WTC11 (cell line): ENCODE measurements around the gene RPL36AL. TPM values are rescaled to one million over a fixed set of nuclear protein-coding genes. Genes with fewer than 3 reads are reported as not detected.

Experiments
- ATAC-seq: fragments of 200-7000 bp; cut with Tn5 transposase; 2 replicates; pipeline ENCODE4 v1.10.0; 2021; ENCODE audit warnings: mild to moderate bottlenecking, moderate library complexity
- CTCF ChIA-PET: fragments of 300-600 bp; sonication (Branson Sonifier 250); formaldehyde crosslinking; loops from one replicate; lab custom pipeline; 2021; ENCODE audit warnings: antibody characterized with exemption; lab: Charles Lee
- POLR2A ChIA-PET: fragments of 350-600 bp; sonication (Branson Sonifier 250); formaldehyde crosslinking; loops from one replicate; lab custom pipeline; 2021; ENCODE audit warnings: antibody characterized with exemption; lab: Charles Lee
- DNase-seq: peaks from one replicate; pipeline ENCODE4 v3.0.0; 2021; ENCODE audit warnings: low spot score
- H3K27ac Mint-ChIP-seq: 2 replicates; pipeline ENCODE4 v1.8.0; 2021; ENCODE audit warnings: mixed read lengths
- H3K27me3 Mint-ChIP-seq: 2 replicates; pipeline ENCODE4 v1.8.0; 2021; ENCODE audit warnings: low read depth, mild to moderate bottlenecking, moderate library complexity, mixed read lengths
- H3K36me3 Mint-ChIP-seq: 2 replicates; pipeline ENCODE4 v1.8.0; 2021; ENCODE audit warnings: mixed read lengths
- H3K4me1 Mint-ChIP-seq: 2 replicates; pipeline ENCODE4 v1.8.0; 2022; ENCODE audit warnings: mixed read lengths
- H3K4me3 Mint-ChIP-seq: 2 replicates; pipeline ENCODE4 v1.8.0; 2021; ENCODE audit warnings: mild to moderate bottlenecking, moderate library complexity, mixed read lengths
- H3K9me3 Mint-ChIP-seq: 2 replicates; pipeline ENCODE4 v1.8.0; 2021; ENCODE audit warnings: mixed read lengths
- ATF1 ChIP-seq: sonication (generic); formaldehyde crosslinking; IDR thresholded peaks from 2 replicates; pipeline ENCODE4 v1.8.1; 2023; ENCODE audit warnings: mild to moderate bottlenecking, moderate library complexity, missing genetic modification reagents
- ATF2 ChIP-seq: sonication (generic); formaldehyde crosslinking; IDR thresholded peaks from 2 replicates; pipeline ENCODE4 v1.8.1; 2022; ENCODE audit warnings: low read depth, missing genetic modification reagents, borderline replicate concordance
- CREB1 ChIP-seq: sonication (generic); formaldehyde crosslinking; IDR thresholded peaks from 2 replicates; pipeline ENCODE4 v1.8.0; 2023; ENCODE audit warnings: mild to moderate bottlenecking, missing genetic modification reagents
- FOXK1 ChIP-seq: sonication (generic); formaldehyde crosslinking; IDR thresholded peaks from 2 replicates; pipeline ENCODE4 v1.8.0; 2022; ENCODE audit warnings: mild to moderate bottlenecking, moderate library complexity, missing genetic modification reagents
- FOXP4 ChIP-seq: sonication (generic); formaldehyde crosslinking; IDR thresholded peaks from 2 replicates; pipeline ENCODE4 v1.8.0; 2022; ENCODE audit warnings: mild to moderate bottlenecking, missing genetic modification reagents
- GABPB1 ChIP-seq: sonication (generic); formaldehyde crosslinking; IDR thresholded peaks from 2 replicates; pipeline ENCODE4 v1.8.1; 2023; ENCODE audit warnings: mild to moderate bottlenecking, missing genetic modification reagents
- GTF2I ChIP-seq: fragments of 250-450 bp; sonication (Bioruptor Pico); conservative IDR thresholded peaks from 2 replicates; pipeline ENCODE4 v1.4.0; 2021; ENCODE audit warnings: mild to moderate bottlenecking
- HMGXB4 ChIP-seq: sonication (generic); formaldehyde crosslinking; IDR thresholded peaks from 2 replicates; pipeline ENCODE4 v1.8.1; 2023; ENCODE audit warnings: mild to moderate bottlenecking, moderate library complexity, missing genetic modification reagents
- IRF1 ChIP-seq: sonication (generic); formaldehyde crosslinking; IDR thresholded peaks from 2 replicates; pipeline ENCODE4 v1.8.0; 2023; ENCODE audit warnings: missing genetic modification reagents
- KAT7 ChIP-seq: sonication (generic); formaldehyde crosslinking; IDR thresholded peaks from 2 replicates; pipeline ENCODE4 v1.8.1; 2023; ENCODE audit warnings: missing genetic modification reagents, mild to moderate bottlenecking, borderline replicate concordance
- MAX ChIP-seq: sonication (generic); formaldehyde crosslinking; IDR thresholded peaks from 2 replicates; pipeline ENCODE4 v1.8.0; 2022; ENCODE audit warnings: mild to moderate bottlenecking, missing genetic modification reagents
- MLX ChIP-seq: sonication (generic); formaldehyde crosslinking; IDR thresholded peaks from 2 replicates; pipeline ENCODE4 v1.8.1; 2023; ENCODE audit warnings: mild to moderate bottlenecking, missing genetic modification reagents, moderate library complexity
- NR1H2 ChIP-seq: sonication (generic); formaldehyde crosslinking; IDR thresholded peaks from 2 replicates; pipeline ENCODE4 v1.9.0; 2021; ENCODE audit warnings: mild to moderate bottlenecking, moderate library complexity, missing genetic modification reagents
- NR3C1 ChIP-seq: sonication (generic); formaldehyde crosslinking; conservative IDR thresholded peaks from 2 replicates; pipeline ENCODE4 v1.8.1; 2023; ENCODE audit warnings: low read depth, mild to moderate bottlenecking, missing genetic modification reagents
- SMAD4 ChIP-seq: sonication (generic); formaldehyde crosslinking; IDR thresholded peaks from 2 replicates; pipeline ENCODE4 v1.8.0; 2022; ENCODE audit warnings: mild to moderate bottlenecking, missing genetic modification reagents
- SP1 ChIP-seq: sonication (generic); formaldehyde crosslinking; conservative IDR thresholded peaks from 2 replicates; pipeline ENCODE4 v1.8.1; 2022; ENCODE audit warnings: missing genetic modification reagents
- USF1 ChIP-seq: sonication (generic); formaldehyde crosslinking; IDR thresholded peaks from 2 replicates; pipeline ENCODE4 v1.8.0; 2022; ENCODE audit warnings: mild to moderate bottlenecking, missing genetic modification reagents
- ZBTB21 ChIP-seq: sonication (generic); formaldehyde crosslinking; IDR thresholded peaks from 2 replicates; pipeline ENCODE4 v1.8.1; 2023; ENCODE audit warnings: mild to moderate bottlenecking, missing genetic modification reagents, borderline replicate concordance
- ZMAT4 ChIP-seq: fragments of 250-450 bp; sonication (Bioruptor Pico); IDR thresholded peaks from 2 replicates; pipeline ENCODE4 v1.9.0; 2021; ENCODE audit warnings: mild to moderate bottlenecking
- ZNF219 ChIP-seq: sonication (generic); formaldehyde crosslinking; IDR thresholded peaks from 2 replicates; pipeline ENCODE4 v1.8.0; 2023; ENCODE audit warnings: missing genetic modification reagents, mild to moderate bottlenecking, borderline replicate concordance
- ZNF232 ChIP-seq: sonication (generic); formaldehyde crosslinking; IDR thresholded peaks from 2 replicates; pipeline ENCODE4 v1.8.0; 2022; ENCODE audit warnings: mild to moderate bottlenecking, missing genetic modification reagents
- ZNF425 ChIP-seq: fragments of 250-450 bp; sonication (Bioruptor Pico); conservative IDR thresholded peaks from 2 replicates; pipeline ENCODE4 v1.9.0; 2021; ENCODE audit warnings: mild to moderate bottlenecking
- ZNF671 ChIP-seq: fragments of 250-450 bp; sonication (Bioruptor Pico); IDR thresholded peaks from 2 replicates; pipeline ENCODE4 v1.8.0; 2021; ENCODE audit warnings: mild to moderate bottlenecking
- total RNA-seq: library from RNA; stranded (reverse); gene quantifications from 3 replicates; pipeline ENCODE4 v1.2.3, GENCODE V29; 2021

The RPL36AL gene
- total RNA-seq, 1 experiment from 2014 or later: 212 TPM

GRCh38 chr14:49585803-49586672 lies 34.4 kb downstream of the RPL36AL start, which contains the start of gene RPS29:
RPS29 (minus strand) TSS chr14:49586380; CDS start chr14:49586346, 34 bp downstream.
- Mint-ChIP-seq H3K27ac (peak within 1 kb of the TSS; percentile 97), H3K4me3 (peak within 1 kb of the TSS; percentile 95), H3K27me3 (peaks cover 4% of the 10 kb centered on the region; the same call in 1 of the 2 replicates), H3K9me3 (no peaks in the 10 kb centered on the region), H3K36me3 (peaks cover 46% of the 10 kb centered on the region), H3K4me1 (peaks cover 34% of the 10 kb centered on the region)
- ChIA-PET CTCF (interaction anchor here (0.5 to 2.4 kb wide), 7 partner anchors 11 to 267 kb away, joined by 3 to 43 read pairs (median 7); partner anchors contain the start of genes LRR1, MGAT2, NEMF and RPL36AL), POLR2A (interaction anchor here (0.6 to 3.9 kb wide), 10 partner anchors 9 to 277 kb away, joined by 3 to 33 read pairs (median 3); partner anchors contain the start of genes LRR1, MGAT2 and RPL36AL)
- ATAC-seq: peak; percentile 81
- peak; percentile 98 for DNase-seq
- TF ChIP-seq MLX (no peak), FOXK1 (CRISPR knock-in tag) (0 out of 2 replicates have a peak, but pooled peaks have one; percentile 36), ZNF425 (CRISPR knock-in tag) (no peak), GTF2I (no peak), KAT7 (CRISPR knock-in tag) (peak; percentile 93; the same call in 1 of the 2 replicates), SP1 (CRISPR knock-in tag) (peak; percentile 88), CREB1 (peak; percentile 67; the same call in 1 of the 2 replicates), FOXP4 (CRISPR knock-in tag) (0 out of 2 replicates have a peak, but pooled peaks have one; percentile 11), USF1 (CRISPR knock-in tag) (0 out of 2 replicates have a peak, but pooled peaks have one; percentile 25), NR1H2 (CRISPR knock-in tag) (0 out of 2 replicates have a peak, but pooled peaks have one; percentile 59), ZBTB21 (CRISPR knock-in tag) (0 out of 2 replicates have a peak, but pooled peaks have one; percentile 60), ATF2 (peak; percentile 80), MAX (CRISPR knock-in tag) (peak; percentile 94), ZMAT4 (CRISPR knock-in tag) (no peak), SMAD4 (CRISPR knock-in tag) (0 out of 2 replicates have a peak, but pooled peaks have one; percentile 41), GABPB1 (CRISPR knock-in tag) (peak; percentile 28; the same call in 1 of the 2 replicates), HMGXB4 (CRISPR knock-in tag) (peak; percentile 84), ZNF232 (CRISPR knock-in tag) (no peak; the same call in 1 of the 2 replicates), ZNF671 (CRISPR knock-in tag) (peak; percentile 45; the same call in 1 of the 2 replicates), NR3C1 (CRISPR knock-in tag) (no peak), ATF1 (CRISPR knock-in tag) (0 out of 2 replicates have a peak, but pooled peaks have one; percentile 12), IRF1 (CRISPR knock-in tag) (peak; percentile 66; the same call in 1 of the 2 replicates), ZNF219 (CRISPR knock-in tag) (no peak)
